SH-SY5Y (cell line): ENCODE measurements around the gene MMP15.

Experiments
- GATA2 ChIP-seq: IDR thresholded peaks from 2 replicates; pipeline ENCODE4 v1.6.1; 2011; ENCODE audit warnings: mild to moderate bottlenecking, low read depth, low read length
- GATA3 ChIP-seq: IDR thresholded peaks from 2 replicates; pipeline ENCODE4 v1.6.1; 2011; ENCODE audit warnings: low read depth, mild to moderate bottlenecking, low read length, moderate library complexity

The MMP15 gene

DNA sequence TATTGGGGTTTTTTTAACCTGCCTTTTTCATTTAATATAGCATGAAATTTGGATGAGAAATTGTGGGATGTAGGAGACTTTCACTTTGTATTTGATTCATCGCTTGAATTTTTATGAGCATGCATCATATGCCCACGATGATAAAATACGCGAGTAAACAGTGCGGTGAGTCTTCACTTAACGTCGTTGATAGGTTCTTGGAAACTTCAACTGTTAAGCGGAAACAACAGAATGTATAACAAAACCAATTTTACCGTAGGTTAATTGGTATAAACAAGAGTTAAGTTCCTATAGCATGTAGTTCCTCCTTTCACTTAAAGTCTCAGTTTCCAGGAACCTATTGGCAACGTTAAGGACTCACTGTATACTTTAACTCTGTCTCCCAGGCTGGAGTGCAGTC is 28.7 kb downstream of the MMP15 start:
- no peak for TF ChIP-seq GATA3
- TF ChIP-seq GATA2, result no peak

- TF ChIP-seq GATA2, result no peak
- no peak for TF ChIP-seq GATA3
Observed at GRCh38 chr16:58056580-58056979, 31.0 kb downstream of the MMP15 start.

GRCh38 chr16:58057121-58057520 is 31.6 kb downstream of the MMP15 start:
- TF ChIP-seq GATA2, result no peak
- TF ChIP-seq GATA3, result no peak

DNA sequence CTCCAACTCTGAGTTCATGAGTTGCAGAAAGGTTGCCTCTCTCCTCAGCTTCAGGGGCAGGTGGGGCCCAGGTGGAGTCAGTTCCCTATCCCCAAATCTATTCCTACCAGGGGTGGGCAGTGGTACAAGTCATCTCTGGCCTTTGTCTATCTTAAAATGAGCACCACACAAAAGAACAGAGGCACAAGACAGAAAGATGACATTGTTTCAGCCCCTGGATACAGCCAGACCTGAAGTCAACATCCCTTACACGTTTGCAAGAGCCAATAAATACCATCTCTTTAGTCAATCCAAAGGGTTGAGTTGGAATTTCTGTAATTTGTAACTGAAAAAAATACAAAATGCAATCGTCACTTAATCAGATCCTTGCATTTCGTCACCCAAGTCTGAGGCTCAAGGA is 32.2 kb downstream of the MMP15 start:
- TF ChIP-seq GATA2 (no peak), GATA3 (no peak)

- TF ChIP-seq GATA2 (no peak), GATA3 (no peak)
Observed at GRCh38 chr16:58062821-58063220, 37.3 kb downstream of the MMP15 start.

GRCh38 chr16:58063377-58064076 is 38.0 kb downstream of the MMP15 start:
- TF ChIP-seq GATA3, result no peak
- TF ChIP-seq GATA2, result no peak

DNA sequence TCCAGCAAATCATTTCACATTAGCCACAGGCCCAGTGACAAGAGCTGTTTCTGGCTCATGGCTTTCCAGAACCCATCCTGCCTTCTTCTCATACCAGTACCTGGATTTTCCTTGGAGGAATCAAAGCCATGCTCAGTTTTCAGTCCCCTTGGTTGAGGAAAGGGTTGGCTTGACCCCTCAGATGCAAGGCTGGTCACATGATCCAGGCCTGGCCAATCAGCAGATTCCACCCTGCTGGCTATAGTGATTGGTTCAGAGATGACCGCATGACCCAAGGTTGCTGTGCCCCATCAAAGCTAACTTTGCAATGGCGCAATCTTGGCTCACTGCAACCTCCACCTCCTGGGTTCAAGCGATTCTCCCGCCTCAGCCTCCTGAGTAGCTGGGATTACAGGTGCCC is 45.0 kb downstream of the MMP15 start:
- TF ChIP-seq GATA3, result no peak
- TF ChIP-seq GATA2, result no peak

GRCh38 chr16:58074657-58075056 is 49.1 kb downstream of the MMP15 start:
- TF ChIP-seq GATA2 (no peak), GATA3 (no peak)

DNA sequence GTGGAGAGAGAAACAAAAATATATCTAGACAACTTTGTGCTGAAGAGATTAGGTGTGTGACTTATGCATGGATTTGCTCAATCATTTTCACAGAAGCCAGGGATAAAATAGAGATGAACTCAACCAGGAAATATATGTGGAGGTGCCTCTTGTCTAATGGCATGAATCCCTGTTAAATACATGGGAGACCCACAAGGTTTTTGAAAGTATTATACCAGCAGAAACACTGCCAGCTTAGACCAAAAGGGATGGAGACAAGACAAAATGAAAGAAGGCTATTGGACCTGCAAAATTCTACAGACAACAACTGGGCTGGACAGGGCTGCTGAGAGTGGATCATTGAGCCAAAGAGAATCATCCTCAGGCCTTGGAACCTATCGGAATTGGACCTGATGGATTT is 51.0 kb downstream of the MMP15 start:
- TF ChIP-seq GATA3, result no peak
- TF ChIP-seq GATA2, result no peak

GRCh38 chr16:58077796-58078195 is 52.2 kb downstream of the MMP15 start:
- TF ChIP-seq GATA2, result no peak
- no peak for TF ChIP-seq GATA3

- no peak for TF ChIP-seq GATA2
- TF ChIP-seq GATA3, result no peak
Observed at GRCh38 chr16:58082381-58082780, 56.8 kb downstream of the MMP15 start.

DNA sequence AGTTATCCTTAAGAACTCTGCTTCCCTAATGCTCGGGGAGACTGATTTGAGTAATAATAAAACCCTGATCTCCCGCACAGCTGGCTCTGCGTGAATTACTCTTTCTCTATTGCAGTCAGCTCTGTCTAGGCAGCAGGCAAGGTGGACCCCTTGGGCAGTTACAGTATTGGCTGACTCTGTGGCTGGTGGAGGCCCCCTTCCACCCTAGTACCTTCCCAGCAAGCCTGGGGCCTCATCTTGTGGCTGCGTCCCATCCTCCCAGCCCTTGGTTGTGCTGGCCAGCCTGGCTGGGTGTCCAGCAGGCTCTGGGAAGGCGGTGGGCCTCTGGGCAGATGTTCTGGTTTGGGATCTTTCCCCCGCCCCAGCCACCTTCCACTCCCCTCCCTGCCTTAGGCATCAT is 59.1 kb downstream of the MMP15 start:
- TF ChIP-seq GATA2, result no peak

GRCh38 chr16:58085171-58085570 is 59.6 kb downstream of the MMP15 start:
- TF ChIP-seq GATA2 (no peak), GATA3 (no peak)

DNA sequence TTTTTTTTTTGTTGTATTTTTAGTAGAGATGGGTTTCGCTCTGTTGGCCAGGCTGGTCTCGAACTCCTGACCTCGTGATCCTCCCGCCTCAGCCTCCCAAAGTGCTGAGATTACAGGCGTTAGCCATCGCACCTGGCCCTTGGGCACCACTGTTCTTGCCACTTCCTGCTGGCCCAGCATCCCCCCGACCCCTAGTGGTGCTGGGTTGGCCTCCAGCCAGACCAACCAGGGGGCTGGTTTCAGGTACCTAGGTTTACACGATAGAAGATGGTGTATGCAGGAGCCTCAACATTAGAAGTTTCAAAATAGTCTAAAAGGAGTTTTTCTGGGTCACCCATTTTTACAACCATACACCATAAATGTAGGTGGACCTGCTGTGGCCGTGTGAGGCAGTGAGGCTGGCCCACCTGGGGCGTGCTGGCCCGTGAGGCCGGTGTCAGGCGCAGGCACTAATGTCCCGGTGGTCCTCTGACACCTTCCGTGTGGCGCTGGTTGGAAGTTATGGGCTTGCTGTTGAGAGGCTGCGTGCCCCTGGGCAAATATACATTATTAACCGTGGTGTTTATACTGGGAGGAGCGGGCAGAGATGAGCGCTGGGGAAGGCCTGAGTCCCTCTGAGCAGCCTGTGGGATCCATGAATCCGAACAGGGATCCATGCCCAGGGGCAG is 60.2 kb downstream of the MMP15 start:
- TF ChIP-seq GATA2 (no peak), GATA3 (no peak)
